HG03108 (cell line): Measurements from ENCODE around the gene EPHA2.

Experiments used
- ATAC-seq: cut with Tn5 transposase; IDR thresholded peaks from one replicate; pipeline ENCODE4 v1.9.1; 2021; ENCODE audit warnings: moderate library complexity; ENCODE audit not compliant: unreplicated experiment

EPHA2 gene

DNA sequence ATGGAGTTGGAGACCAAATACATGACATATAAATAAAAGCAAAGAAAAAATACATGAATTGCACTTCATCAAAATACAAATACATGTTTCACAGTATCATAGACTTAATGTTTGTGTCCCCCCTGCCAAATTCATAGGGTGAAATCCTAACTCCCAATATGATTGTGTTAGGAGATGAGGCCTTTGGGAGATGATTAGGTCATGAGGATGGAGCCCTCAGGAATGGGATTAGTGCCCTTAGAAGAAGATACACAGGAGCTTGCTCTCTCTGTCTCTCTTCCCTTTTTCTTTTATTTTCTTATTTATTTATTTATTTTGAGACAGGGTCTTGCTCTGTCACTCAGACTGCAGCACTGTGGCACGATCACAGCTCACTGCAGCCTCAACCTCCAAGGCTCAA, 56.5 kb downstream of the EPHA2 start:
- no peak for ATAC-seq

DNA sequence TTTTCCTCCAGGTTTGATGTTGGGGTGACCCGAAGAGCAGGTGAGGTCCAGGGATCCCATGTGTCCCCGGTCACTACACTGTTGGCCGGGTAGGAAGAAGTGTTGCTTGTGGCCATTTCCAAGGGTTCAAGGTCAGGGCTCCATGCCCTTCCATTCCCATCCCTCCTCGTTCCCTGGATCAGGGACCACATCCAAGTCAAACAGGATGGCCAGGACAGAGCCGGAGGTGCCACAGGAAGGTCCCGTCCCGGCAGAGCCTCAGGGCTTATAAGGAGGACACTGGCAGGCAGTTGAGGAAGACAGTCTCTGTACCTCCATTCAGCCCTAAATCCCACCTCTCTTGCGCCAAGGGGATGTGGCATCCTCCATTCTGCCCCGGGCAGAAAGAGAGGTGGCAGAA, 60.4 kb downstream of the EPHA2 start:
- ATAC-seq = no peak

DNA sequence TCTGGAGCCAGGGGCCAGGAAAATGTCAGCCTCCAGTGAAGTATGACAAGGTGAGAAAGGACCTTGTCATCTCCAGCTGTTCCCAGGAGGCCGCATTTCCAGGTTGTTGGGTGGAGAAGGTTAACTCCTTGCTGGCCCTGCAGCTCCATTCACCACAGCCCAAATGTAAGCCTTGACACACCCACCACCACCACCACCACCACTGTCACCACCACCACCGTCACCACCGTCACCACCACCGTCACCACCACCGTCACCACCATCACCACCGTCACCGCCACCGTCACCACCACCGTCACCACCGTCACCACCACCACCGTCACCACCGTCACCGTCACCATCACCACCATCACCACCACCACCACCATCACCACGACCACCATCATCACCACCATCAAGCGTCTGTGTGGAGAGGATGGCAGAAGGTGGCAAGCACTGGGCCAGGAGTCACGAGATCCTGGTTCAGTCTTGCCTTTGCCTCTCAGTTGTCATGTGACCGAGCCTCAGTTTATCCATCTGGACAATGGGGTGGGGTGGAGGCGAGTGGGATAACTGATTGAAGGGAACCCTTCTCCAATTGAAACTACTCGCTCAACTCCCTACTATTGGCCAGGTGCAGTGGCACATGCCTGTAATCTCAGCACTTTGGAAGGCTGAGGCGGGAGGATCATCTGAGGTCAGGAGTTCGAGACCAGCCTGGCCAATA, 61.3 kb downstream of the EPHA2 start:
- no peak for ATAC-seq

DNA sequence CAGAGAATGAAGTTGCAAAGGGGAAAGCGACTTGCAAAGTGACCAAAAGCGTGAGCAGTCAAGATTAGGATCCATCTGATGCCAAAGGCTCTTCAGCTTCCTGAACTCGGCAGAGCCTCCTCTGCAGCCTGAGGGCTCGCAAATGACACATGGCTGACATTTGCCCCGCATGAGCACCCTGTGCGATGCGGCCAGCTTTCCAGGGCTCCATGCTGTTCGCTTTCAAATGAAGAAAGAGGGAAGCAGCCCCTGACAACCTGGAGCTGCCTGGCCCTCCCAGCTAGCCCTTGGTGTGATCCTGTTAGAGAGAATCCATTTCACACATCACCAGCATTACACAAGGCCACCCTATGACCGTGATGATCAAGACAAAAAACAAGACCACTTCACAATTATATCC, 62.3 kb downstream of the EPHA2 start:
- no peak for ATAC-seq

DNA sequence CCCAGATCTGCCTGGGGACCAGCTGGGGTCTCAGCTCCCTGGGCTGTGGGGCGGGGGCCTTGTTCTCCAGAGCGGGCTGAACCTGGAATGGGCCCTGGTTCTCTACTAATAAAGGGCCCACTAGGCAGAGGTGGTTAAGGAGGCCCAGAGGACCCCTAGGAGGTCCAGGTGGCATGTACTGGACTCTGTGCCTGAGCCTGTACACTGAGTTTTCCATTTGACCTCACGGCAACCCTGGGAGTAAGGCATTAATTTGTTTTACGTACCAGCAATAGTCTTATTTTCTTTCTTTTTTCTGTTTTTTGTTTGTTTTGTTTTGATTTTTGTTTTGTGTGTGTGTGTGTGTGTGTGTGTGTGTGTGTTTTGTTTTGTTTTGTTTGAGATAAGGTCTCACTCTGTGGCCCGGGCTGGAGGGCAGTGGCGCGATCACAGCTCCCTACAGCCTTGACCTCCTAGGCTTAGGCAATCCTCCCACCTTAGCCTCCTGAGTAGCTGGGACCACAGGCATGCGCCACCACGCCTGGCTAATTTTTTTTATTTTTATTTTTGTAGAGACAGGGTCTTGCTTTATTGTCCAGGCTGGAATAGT, 62.9 kb downstream of the EPHA2 start:
- ATAC-seq = no peak

DNA sequence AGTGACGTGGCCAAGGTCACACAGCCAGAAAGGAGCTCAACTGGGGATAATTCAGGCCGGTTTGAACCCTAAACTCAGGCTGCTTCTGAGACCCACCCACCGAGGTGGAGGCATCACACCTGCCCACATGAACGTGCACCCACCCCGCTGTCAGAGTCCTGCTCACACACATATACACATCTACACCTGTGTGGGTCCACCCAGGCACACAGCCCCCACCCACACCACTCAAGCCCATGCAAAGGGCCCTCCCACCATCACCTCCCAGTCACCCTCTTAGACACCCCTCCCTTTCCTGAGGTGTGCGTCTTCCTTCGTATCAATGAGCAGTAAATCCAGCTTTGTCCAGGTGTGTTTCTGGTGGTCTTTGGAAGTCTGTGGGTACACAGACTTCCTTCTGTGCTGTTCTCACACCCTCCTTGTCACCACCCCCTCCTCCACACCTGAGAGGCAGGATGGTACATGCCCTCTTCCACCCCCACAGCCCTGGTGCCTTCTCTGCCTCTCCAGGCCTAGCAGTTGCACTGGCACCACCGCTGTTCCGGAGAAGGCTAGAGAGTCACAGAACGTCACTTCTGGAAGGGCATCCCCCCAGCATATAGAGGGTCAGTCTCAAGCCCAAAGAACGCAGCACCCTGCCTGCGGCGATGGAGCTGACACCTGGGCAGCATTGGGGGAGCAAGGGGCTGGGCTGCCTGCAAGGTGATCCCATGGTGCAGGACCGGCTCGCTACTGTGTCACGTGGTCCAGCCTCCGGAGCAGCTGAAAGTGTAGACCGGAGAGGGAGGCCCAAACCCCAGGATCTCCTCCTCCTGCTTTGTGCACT, 63.6 kb downstream of the EPHA2 start:
- no peak for ATAC-seq

DNA sequence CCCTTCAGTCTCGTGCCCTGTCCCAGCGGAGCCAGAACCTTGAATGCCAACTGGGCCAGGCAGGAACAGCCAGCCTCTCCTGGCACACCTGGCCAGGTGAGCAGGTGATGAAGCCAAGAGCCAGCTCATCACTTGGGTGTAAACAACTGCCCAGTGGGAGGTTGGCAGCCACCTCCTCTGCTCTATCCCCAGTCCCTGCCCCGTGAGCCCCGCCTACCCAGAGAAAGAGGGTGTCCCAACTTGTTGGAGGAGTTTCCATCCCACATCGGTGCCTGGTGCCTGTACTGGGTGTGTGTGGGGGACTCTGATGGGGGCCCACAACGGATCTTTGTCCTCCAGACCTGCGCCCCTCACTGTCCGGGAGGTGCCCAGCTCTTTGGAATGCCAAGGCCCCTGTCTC, 64.6 kb downstream of the EPHA2 start:
- no peak for ATAC-seq

DNA sequence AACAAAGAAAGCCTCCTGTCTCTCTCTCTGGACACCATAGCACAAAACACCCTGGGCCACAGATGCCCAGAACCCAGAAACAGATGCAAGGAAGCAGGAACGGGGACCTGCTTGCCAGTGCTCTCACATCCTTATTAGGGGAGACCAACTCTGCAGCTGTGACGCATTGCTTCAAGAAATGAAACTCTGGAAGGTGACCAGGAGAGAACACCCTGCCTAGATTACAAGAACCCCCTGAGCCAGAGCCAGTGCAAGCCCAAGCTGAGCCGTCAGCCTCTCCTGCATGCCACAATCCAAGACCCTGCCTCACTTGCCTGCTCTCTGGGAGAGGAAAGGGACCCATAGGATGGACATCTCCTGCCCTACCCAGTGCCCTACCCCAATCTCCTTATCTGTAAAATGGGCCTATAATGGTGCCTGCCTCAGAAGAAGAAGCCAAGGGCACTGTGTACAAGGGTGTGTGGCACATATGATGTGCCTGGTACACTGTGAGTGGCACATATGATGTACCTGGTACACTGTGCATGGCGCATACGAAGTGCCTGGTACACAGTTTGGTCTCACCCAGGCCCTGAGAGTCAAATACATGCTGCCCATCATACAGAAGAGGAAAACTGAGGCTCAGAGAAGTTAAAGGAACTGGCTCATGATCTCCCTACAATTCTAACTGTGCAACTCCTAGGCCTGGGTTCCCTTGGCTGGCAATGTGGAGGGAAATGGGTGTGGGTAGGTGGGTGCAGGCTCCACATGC, 65.6 kb downstream of the EPHA2 start:
- no peak for ATAC-seq

DNA sequence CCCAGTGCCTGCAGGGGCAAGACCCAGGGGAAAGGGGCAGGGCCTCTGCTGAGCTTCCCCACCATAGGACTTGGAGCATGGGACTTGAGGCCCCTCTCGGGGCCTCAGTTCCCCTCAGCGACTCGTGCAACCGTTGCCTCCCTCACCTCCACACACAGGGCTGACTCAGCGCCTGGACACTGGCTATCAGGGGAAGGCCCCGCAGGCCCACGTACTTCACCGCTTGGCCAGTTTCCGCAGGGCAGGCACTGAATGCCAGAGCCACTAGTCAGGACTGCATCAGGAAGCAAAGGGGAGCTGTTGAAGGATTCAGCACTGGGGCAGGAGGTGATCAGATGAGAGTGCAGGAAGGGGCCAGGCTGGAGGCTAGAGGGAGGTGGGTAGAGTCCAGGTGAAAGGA, 66.9 kb downstream of the EPHA2 start:
- ATAC-seq = no peak

DNA sequence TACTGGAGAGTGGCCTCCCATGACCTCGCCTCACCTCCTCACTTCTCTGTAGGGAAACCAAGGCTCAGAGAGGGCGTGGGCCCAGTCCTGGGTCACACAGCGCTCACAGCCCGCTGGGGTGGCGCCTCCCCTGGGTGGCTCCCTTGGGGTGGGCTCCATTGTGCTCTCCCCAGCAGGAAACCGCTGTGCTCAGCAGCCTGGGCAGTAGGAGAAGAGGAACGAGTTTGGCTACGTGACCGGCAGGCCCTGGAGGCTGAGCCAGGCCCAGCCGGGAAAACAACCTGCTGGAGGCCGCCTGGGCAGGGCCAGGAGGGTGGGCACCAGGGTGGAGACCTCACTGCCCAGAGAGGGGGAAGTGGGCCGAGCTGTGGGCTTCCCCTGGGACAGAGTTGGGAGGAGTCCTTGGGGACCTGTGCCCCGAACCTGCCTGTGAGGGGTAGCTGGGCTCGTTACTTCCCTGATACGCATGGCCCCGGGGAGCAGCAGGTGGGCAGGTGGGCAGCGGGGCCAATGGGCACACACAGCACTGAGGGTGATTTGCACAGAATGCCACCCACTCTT, 67.4 kb downstream of the EPHA2 start:
- ATAC-seq = no peak

DNA sequence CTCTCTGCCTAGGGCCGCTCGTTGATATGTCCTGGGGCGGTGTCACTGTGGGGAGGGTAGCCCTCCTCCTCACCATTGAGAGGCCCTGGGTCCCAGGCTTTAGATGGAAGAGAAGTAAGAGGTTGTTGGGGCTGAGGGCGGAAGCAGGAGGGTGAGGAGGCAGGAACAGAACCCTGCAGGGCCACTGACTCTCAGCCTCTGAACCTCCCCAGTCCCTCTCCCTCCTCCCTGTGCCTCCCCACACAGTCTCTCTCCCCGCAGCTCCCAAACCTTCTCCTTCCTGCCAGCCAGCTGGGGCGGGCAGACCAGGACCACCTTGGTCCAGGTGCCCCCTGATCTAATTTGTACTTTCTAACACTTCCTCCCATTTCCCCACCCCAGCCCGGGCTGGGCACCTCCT, 68.1 kb downstream of the EPHA2 start:
- no peak for ATAC-seq

DNA sequence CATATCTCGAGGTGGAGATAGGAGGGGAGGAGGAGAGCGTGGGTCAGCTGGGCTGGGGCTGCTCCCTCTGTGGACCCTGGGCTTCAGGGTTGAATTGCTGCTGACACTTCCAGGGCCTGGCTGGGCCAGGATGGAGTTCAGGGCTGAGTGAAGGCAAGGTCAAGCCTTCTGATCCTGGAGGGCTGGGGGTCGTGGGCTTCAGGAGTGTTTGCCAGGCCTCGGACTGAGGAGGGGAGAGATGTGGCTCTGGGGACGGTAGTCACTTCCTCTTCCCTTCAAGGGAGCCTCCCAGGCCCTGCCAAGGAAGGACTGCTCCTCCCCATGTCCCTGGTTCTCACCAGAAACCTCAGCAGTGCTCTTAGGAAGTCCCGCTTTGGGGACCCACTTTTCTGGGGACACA, 70.3 kb downstream of the EPHA2 start:
- no peak for ATAC-seq

DNA sequence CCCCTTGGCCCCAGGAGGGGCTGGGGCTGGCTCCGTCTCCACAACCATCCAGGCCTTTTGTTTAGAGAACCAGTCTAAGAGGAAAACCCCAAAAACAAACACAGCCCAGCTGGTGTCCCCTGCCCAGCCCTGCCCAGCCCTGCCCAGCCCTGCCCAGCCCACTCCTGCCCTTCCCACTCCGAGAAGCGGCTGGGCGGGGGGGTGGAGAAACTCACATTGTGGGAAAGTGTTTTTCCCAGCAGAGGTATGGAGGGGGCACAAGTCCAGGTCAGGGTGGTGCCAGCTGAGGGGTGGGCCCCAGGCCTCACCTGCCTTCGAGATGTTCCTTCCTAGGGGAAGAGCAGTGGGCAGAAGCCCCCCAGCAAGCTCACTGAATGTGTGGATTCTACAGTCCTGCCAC, 72.4 kb downstream of the EPHA2 start:
- ATAC-seq = no peak

DNA sequence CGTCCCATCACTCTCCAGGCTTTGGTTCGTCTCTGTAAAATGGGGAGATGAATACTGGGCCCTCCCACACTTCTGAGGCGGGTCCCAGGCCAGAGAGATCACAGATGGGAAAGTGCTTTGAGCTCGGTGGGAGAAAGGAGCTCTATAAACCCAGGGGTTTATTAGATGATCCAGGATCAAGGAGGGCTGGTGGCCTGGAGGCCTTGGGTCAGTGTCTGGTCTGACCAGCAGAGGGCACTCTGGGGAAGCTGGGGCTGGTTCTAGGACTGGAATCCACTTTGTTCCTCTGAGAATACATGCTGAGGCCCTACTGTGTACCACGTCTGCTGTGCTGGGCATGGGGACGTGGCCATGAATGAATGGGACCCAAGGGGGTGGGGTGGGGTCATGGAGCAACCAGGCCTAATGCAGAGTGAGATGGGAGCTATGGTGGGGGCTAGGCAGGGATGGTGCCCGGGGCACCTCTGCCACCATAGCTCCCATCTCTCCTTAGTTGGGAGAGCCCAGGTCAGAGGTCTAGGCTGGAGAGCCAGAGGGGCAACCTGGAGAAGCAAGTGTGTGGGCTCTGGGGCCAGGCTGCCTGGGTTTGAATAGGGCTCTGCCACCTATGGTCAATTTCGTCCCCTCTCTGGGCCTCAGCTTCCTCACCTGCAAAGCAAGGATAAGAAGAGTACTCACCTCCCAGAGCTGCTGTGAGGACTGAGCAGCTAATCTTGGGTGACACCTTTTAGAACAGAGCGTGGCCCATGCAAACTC, 73.4 kb downstream of the EPHA2 start:
- ATAC-seq = no peak

DNA sequence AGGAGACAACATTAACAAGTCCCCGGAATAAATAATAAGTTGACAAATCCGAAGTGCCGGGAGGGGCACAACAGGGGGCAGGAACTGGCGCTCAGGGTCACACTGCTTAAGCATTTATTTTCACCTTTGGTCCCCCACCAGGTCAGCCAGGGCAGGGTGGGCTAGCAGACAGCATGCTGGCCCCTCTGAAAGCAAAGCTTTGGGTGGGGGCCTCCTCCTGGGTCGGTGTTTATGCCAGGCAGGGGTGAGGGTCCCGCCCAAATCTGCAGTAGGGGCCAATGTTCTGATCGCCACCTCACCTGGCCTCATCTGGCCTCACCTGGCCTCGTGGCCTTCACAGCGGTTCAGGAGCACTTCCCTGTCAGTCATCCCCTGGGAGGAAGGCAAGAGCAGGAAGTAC, 74.2 kb downstream of the EPHA2 start:
- ATAC-seq = no peak

DNA sequence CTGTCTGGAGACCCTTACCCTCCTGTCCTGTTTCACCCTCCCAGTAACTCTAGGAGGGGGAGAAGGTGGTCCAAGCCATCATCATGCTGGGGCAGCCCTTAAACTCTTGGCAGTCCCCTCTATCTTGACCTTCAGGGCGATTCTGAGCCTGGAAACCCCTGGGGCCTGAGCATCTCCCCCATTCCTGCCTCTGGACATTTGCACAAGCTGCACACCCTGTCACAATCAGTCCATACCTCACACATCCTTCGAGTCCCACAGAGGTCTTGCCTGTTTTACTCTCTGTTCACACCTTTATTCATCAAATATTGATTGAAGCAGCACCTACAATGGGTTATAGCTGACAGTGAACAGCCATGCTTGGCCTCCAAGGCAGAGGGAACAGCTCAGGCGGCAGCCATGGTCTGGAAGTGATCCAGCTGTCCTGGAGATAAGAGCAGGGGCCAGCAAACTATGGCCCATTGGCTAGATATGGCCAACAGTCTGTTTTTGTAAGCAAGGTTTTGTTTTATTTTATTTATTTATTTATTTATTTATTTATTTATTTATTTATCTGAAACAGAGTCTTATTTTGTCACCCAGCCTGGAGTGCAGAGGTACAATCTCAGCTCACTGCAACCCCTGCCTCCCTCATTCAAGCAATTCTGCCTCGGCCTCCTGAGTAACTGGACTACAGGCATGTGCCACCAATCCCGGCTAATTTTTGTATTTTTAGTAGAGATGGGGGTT, 75.3 kb downstream of the EPHA2 start:
- ATAC-seq = no peak

DNA sequence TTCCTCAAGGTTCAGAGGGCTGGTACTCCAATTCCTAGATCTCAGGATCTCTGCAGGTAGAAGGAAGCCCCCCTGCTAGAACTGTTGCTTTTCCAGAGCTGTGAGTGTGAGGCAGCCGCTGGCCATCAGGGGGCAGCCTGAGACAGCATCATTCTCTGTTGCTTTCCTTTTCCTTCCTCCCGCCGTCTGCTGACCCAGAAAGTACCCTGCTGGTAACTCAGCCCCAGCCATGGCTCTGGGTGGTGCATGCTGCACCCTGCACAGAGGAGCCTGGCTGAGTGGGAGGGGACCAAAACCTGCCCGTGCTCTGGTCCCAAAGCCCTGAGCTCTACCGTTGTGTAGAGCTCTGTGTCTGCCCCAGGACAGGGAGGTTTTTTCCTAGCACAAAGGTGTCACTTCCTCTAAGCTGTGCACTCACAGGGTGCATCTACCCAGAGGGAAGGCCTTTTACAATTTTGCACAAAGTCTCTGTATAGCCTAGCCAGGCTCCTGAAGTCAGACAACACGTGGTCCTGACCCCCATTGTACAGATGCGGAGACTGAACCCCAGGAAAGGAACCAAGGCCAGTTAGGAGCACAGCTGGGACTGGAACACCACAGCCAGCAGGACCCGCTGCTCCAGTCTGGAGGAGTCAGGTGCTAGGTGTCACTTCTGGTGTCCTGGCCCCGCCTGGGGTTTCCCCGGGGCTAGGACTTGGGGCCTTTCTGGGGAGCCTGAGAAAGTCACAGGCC, 76.8 kb downstream of the EPHA2 start:
- no peak for ATAC-seq

DNA sequence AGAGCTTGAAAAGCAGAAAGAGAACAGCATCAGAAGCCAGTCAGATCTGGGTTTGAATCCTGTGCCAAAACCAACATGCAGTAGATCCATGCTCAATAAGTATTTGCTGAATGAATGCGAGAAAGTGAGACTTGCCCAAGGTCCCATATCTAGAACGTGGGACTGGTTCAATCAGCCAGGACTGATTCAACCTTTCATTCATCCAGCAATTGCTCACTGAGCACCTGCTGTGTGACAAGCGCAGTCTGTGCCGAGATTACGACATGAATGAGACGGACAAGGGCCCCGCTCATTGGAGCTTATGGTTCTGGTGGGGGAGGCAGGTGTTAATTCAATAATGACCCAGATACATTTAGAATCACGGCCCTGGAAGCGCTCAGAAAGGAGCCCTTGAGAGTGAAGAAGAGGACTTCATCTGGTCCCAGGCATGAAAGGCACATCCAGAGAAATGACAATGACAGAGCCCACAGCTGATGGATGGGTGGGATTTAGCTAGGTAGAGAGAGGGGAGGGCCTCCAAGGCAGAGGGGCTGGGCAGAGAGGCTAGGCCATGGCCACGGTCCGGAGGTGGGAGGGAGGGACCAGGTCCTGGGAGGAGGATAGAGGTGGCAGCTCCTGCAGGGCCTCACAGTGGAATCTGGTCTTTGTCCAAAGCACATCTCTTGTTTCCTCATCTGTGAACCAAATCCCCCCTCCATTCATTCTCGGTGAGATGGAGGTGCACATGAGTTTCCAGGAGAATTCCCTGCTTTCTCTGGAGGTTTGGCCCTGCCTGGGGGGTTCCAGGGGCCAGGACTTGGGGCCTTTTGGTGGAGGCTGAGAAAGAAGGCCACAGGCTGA, 78.2 kb downstream of the EPHA2 start:
- no peak for ATAC-seq
